ENCODE results near the gene IFNL1.
"Not testable (repeated sequence)": the region's sequence is repeated elsewhere in the genome, so short reads cannot be mapped to it uniquely, and the experiment has no call there.

Gene IFNL1

GRCh38 chr19:39270036-39270871 is 26.0 kb upstream of the IFNL1 start:
- DNase-seq (ENCODE audit: low read depth) = no peak

GRCh38 chr19:39273859-39274258 is 22.3 kb upstream of the IFNL1 start:
- DNase-seq (ENCODE audit: low read depth) = not testable (repeated sequence)

GRCh38 chr19:39275578-39275977 is 20.6 kb upstream of the IFNL1 start:
- DNase-seq (ENCODE audit: low read depth) = no peak

- no peak for DNase-seq (ENCODE audit: low read depth)
Observed at GRCh38 chr19:39276740-39277139, 19.5 kb upstream of the IFNL1 start.

- DNase-seq (ENCODE audit: low read depth) = no peak
Observed at GRCh38 chr19:39277598-39277997, 18.6 kb upstream of the IFNL1 start.

GRCh38 chr19:39282021-39282420 is 14.2 kb upstream of the IFNL1 start:
- DNase-seq (ENCODE audit: low read depth) = no peak

GRCh38 chr19:39284032-39284431 is 12.2 kb upstream of the IFNL1 start:
- no peak for DNase-seq (ENCODE audit: low read depth)

- no peak for DNase-seq (ENCODE audit: low read depth)
Observed at GRCh38 chr19:39293394-39293793, 2.8 kb upstream of the IFNL1 start.

GRCh38 chr19:39296906-39297305 is 699 bp downstream of the IFNL1 start:
- DNase-seq (ENCODE audit: low read depth) = no peak

GRCh38 chr19:39297931-39298634 is 1.9 kb downstream of the IFNL1 start:
- no peak for DNase-seq (ENCODE audit: low read depth)

GRCh38 chr19:39299404-39299803 is 3.2 kb downstream of the IFNL1 start:
- no peak for DNase-seq (ENCODE audit: low read depth)

GRCh38 chr19:39299832-39300231 is 3.6 kb downstream of the IFNL1 start:
- no peak for DNase-seq (ENCODE audit: low read depth)

GRCh38 chr19:39301021-39301420 is 4.8 kb downstream of the IFNL1 start:
- DNase-seq (ENCODE audit: low read depth) = no peak

GRCh38 chr19:39301562-39301961 is 5.4 kb downstream of the IFNL1 start:
- no peak for DNase-seq (ENCODE audit: low read depth)

GRCh38 chr19:39303373-39304184 is 7.4 kb downstream of the IFNL1 start:
- no peak for DNase-seq (ENCODE audit: low read depth)

- DNase-seq (ENCODE audit: low read depth) = no peak
Observed at GRCh38 chr19:39304185-39304513, 7.9 kb downstream of the IFNL1 start.

- DNase-seq (ENCODE audit: low read depth) = no peak
Observed at GRCh38 chr19:39304701-39305571, 8.7 kb downstream of the IFNL1 start.

GRCh38 chr19:39306075-39306474 is 9.9 kb downstream of the IFNL1 start:
- DNase-seq (ENCODE audit: low read depth) = no peak

GRCh38 chr19:39307046-39307821 is 11.0 kb downstream of the IFNL1 start:
- DNase-seq (ENCODE audit: low read depth) = no peak

- no peak for DNase-seq (ENCODE audit: low read depth)
Observed at GRCh38 chr19:39307822-39308530, 11.8 kb downstream of the IFNL1 start.
